ENCODE data around the gene CAPN10.

DNA sequence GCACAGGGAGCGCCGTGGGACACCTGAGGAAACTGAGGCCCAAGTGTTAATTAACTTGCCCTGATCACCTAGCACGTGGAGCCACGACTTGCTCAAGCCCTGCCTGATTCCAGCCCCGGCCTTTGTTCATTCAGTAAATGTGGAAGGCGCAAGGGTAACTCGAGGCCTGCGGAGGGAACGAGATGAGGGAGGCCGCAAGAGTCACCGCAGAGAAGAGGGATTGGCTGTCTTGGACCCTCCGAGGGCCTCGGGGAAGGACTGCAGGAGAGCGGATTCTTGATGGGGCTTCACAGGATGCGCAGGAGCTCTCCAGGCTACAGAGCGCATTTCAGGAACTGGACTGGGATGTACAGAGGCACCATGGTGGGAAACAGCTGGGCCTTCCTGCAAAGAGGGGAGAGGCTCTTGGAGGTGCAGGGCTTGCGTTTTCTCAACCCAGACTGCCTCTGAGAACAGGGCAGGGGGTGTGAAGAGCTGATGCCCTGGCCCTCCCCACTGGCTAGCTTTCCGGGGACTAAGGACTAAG, 28.2 kb upstream of the CAPN10 start:
- TF ChIP-seq TAF1 (IDR thresholded peaks at IDR 0.05; ENCODE audit: low read depth) (no peak), EP300 (IDR thresholded peaks at IDR 0.05; ENCODE audit: borderline replicate concordance) (no peak), YY1 (IDR thresholded peaks at IDR 0.05; ENCODE audit: low read depth) (no peak), NFIC (IDR thresholded peaks at IDR 0.05) (no peak), CEBPB (IDR thresholded peaks at IDR 0.05) (no peak), RAD21 (IDR thresholded peaks at IDR 0.05; ENCODE audit: low read depth) (no peak), CREB1 (IDR thresholded peaks at IDR 0.05; ENCODE audit: low read depth) (no peak), TCF12 (IDR thresholded peaks at IDR 0.05; ENCODE audit: low read depth) (no peak; the same call in 1 of the 2 replicates), MAX (IDR thresholded peaks at IDR 0.05) (0 out of 2 replicates have a peak, but pooled peaks have one; percentile 33)
- TF ChIP-seq, protein P1, sequence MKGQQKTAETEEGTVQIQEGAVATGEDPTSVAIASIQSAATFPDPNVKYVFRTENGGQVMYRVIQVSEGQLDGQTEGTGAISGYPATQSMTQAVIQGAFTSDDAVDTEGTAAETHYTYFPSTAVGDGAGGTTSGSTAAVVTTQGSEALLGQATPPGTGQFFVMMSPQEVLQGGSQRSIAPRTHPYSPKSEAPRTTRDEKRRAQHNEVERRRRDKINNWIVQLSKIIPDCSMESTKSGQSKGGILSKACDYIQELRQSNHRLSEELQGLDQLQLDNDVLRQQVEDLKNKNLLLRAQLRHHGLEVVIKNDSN (IDR thresholded peaks at IDR 0.05): no peak
- TF ChIP-seq, protein P2, sequence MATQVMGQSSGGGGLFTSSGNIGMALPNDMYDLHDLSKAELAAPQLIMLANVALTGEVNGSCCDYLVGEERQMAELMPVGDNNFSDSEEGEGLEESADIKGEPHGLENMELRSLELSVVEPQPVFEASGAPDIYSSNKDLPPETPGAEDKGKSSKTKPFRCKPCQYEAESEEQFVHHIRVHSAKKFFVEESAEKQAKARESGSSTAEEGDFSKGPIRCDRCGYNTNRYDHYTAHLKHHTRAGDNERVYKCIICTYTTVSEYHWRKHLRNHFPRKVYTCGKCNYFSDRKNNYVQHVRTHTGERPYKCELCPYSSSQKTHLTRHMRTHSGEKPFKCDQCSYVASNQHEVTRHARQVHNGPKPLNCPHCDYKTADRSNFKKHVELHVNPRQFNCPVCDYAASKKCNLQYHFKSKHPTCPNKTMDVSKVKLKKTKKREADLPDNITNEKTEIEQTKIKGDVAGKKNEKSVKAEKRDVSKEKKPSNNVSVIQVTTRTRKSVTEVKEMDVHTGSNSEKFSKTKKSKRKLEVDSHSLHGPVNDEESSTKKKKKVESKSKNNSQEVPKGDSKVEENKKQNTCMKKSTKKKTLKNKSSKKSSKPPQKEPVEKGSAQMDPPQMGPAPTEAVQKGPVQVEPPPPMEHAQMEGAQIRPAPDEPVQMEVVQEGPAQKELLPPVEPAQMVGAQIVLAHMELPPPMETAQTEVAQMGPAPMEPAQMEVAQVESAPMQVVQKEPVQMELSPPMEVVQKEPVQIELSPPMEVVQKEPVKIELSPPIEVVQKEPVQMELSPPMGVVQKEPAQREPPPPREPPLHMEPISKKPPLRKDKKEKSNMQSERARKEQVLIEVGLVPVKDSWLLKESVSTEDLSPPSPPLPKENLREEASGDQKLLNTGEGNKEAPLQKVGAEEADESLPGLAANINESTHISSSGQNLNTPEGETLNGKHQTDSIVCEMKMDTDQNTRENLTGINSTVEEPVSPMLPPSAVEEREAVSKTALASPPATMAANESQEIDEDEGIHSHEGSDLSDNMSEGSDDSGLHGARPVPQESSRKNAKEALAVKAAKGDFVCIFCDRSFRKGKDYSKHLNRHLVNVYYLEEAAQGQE (IDR thresholded peaks at IDR 0.05; ENCODE audit: low read depth): no peak

All from Ishikawa (cell line).